Large intestine (tissue), 3 donors: ENCODE results near the gene STARD13. TPM values are rescaled to one million over a fixed set of nuclear protein-coding genes. Genes with fewer than 3 reads are reported as not detected.

Experiments
- DNase-seq, 2 donors: peaks; one replicate each; pipeline versions ENCODE4 v3.0.0 to v3.0.0-alpha.2; 2013
- H3K27ac ChIP-seq: one replicate; pipeline ENCODE4 v1.5.1; 2013; ENCODE audit warnings: low read length
- H3K27me3 ChIP-seq: 2 replicates; pipeline ENCODE4 v1.6.1; 2013; ENCODE audit warnings: low read length; ENCODE audit not compliant: control insufficient read depth, insufficient read depth
- H3K36me3 ChIP-seq: 2 replicates; pipeline ENCODE4 v1.6.1; 2013; ENCODE audit warnings: low read length; ENCODE audit not compliant: control insufficient read depth, insufficient read depth
- H3K4me1 ChIP-seq: one replicate; pipeline ENCODE4 v1.6.1; 2013; ENCODE audit warnings: low read length; ENCODE audit not compliant: control insufficient read depth, insufficient read depth
- H3K4me3 ChIP-seq: one replicate; pipeline ENCODE4 v1.5.1; 2013; ENCODE audit warnings: low read length
- H3K9me3 ChIP-seq: one replicate; pipeline ENCODE4 v1.6.1; 2013; ENCODE audit warnings: mild to moderate bottlenecking, low read depth, low read length, moderate library complexity; ENCODE audit not compliant: control insufficient read depth
- WGBS: methylation state at CpG from one replicate; pipeline ENCODE4 v1.1.5; 2013; ENCODE audit warnings: low lambda C conversion rate; ENCODE audit not compliant: insufficient coverage; 5-methylcytosine and 5-hydroxymethylcytosine counted together
- polyA plus RNA-seq: library from polyadenylated mRNA; unstranded; fragments of 120-200 nt; gene quantifications from one replicate; pipeline ENCODE4 v1.2.1, GENCODE V29; 2013

Gene STARD13
- polyA plus RNA-seq, 1 donor: 15.4 TPM

GRCh38 chr13:33213024-33213768 lies 72.4 kb downstream of the STARD13 start:
- DNase-seq: no peak
- no CpG with 5 or more reads among the region's 6 CpGs for WGBS
- no peaks in the 10 kb centered on the region for H3K36me3 ChIP-seq
- H3K27me3 ChIP-seq: no peaks in the 10 kb centered on the region
- no peaks in the 10 kb centered on the region for H3K9me3 ChIP-seq
- peaks cover 17% of the 10 kb centered on the region for H3K4me1 ChIP-seq
- peak overlapping the region; percentile 27 for H3K27ac ChIP-seq
- no peak overlapping the region for H3K4me3 ChIP-seq

GRCh38 chr13:33212396-33212795 lies 73.2 kb downstream of the STARD13 start:
- DNase-seq: no peak
- no peaks in the 10 kb centered on the region for H3K9me3 ChIP-seq
- H3K36me3 ChIP-seq: no peaks in the 10 kb centered on the region
- H3K27me3 ChIP-seq: no peaks in the 10 kb centered on the region
- H3K4me1 ChIP-seq: peaks cover 17% of the 10 kb centered on the region
- WGBS: 100% methylated on average over 2 of the region's 3 CpGs
- H3K4me3 ChIP-seq: no peak overlapping the region
- H3K27ac ChIP-seq: no peak overlapping the region

GRCh38 chr13:33210090-33210489 lies 75.5 kb downstream of the STARD13 start:
- no CpG with 5 or more reads among the region's 2 CpGs for WGBS

GRCh38 chr13:33208290-33209220 lies 77.0 kb downstream of the STARD13 start:
- H3K4me3 ChIP-seq: no peak overlapping the region
- H3K27me3 ChIP-seq: no peaks in the 10 kb centered on the region
- peaks cover 23% of the 10 kb centered on the region for H3K4me1 ChIP-seq
- H3K9me3 ChIP-seq: no peaks in the 10 kb centered on the region
- H3K36me3 ChIP-seq: no peaks in the 10 kb centered on the region
- 33% methylated on average over 1 of the region's 6 CpGs for WGBS
- peak in 1 of 2 donors; percentile 69 for DNase-seq
- H3K27ac ChIP-seq: peak overlapping the region; percentile 67

More at GRCh38 chr13:33210090-33210489, 75.5 kb downstream of the STARD13 start:
- peaks cover 23% of the 10 kb centered on the region for H3K4me1 ChIP-seq
- DNase-seq: no peak
- H3K27me3 ChIP-seq: no peaks in the 10 kb centered on the region
- no peaks in the 10 kb centered on the region for H3K9me3 ChIP-seq
- no peak overlapping the region for H3K4me3 ChIP-seq
- H3K36me3 ChIP-seq: no peaks in the 10 kb centered on the region
- no peak overlapping the region for H3K27ac ChIP-seq

- peak; percentile 65 to 87 for DNase-seq
- Histone ChIP-seq H3K27me3 (no peaks in the 10 kb centered on the region), H3K36me3 (no peaks in the 10 kb centered on the region), H3K4me3 (no peak overlapping the region), H3K4me1 (peaks cover 23% of the 10 kb centered on the region), H3K9me3 (no peaks in the 10 kb centered on the region), H3K27ac (peak overlapping the region; percentile 67)
- no CpG with 5 or more reads among the region's 3 CpGs for WGBS
Observed at GRCh38 chr13:33207615-33207961, 78.0 kb downstream of the STARD13 start.

GRCh38 chr13:33206945-33207614 lies 78.5 kb downstream of the STARD13 start:
- no peaks in the 10 kb centered on the region for H3K9me3 ChIP-seq
- no peak for DNase-seq
- no peaks in the 10 kb centered on the region for H3K27me3 ChIP-seq
- WGBS: 38% methylated on average over 4 of the region's 5 CpGs
- no peaks in the 10 kb centered on the region for H3K36me3 ChIP-seq
- H3K27ac ChIP-seq: peak overlapping the region; percentile 67
- H3K4me1 ChIP-seq: peaks cover 23% of the 10 kb centered on the region
- H3K4me3 ChIP-seq: no peak overlapping the region

- Histone ChIP-seq H3K36me3 (no peaks in the 10 kb centered on the region), H3K27ac (peak overlapping the region; percentile 67), H3K4me3 (no peak overlapping the region), H3K4me1 (peaks cover 23% of the 10 kb centered on the region), H3K9me3 (no peaks in the 10 kb centered on the region), H3K27me3 (no peaks in the 10 kb centered on the region)
- DNase-seq: no peak
- no CpG with 5 or more reads among the region's 3 CpGs for WGBS
Observed at GRCh38 chr13:33206425-33206824, 79.1 kb downstream of the STARD13 start.

GRCh38 chr13:33205804-33206221 lies 79.7 kb downstream of the STARD13 start:
- Histone ChIP-seq H3K36me3 (no peaks in the 10 kb centered on the region), H3K27ac (peak overlapping the region; percentile 8), H3K9me3 (no peaks in the 10 kb centered on the region), H3K4me3 (no peak overlapping the region), H3K27me3 (no peaks in the 10 kb centered on the region), H3K4me1 (peaks cover 23% of the 10 kb centered on the region)
- DNase-seq: no peak
- WGBS: 61% methylated on average over 2 of the region's 6 CpGs

- Histone ChIP-seq H3K9me3 (no peaks in the 10 kb centered on the region), H3K4me3 (no peak overlapping the region), H3K4me1 (peaks cover 23% of the 10 kb centered on the region), H3K36me3 (no peaks in the 10 kb centered on the region), H3K27ac (peak overlapping the region; percentile 8), H3K27me3 (no peaks in the 10 kb centered on the region)
- DNase-seq: no peak
- 100% methylated on average over 1 of the region's 4 CpGs for WGBS
Observed at GRCh38 chr13:33205224-33205623, 80.3 kb downstream of the STARD13 start.
